NCI-H2171 treated with DMSO at 0.1 percent for 48 hours (cell line): ENCODE measurements around the gene ZBTB8A.

Source experiments
- DNase-seq: peaks from one replicate; lab custom pipeline; 2025; lab: John Stamatoyannopoulos, UW

The ZBTB8A gene

GRCh38 chr1:32538887-32539583, at the start of gene ZBTB8A:
TSS of gene ZBTB8A (plus strand) at chr1:32539427. CDS start at chr1:32592932, 53,505 bp downstream.
- DNase-seq = peak; percentile 83

- DNase-seq = no peak
Measured at GRCh38 chr1:32489774-32490454, 49.3 kb upstream of the ZBTB8A start.

GRCh38 chr1:32491386-32491785, 47.8 kb upstream of the ZBTB8A start:
- DNase-seq = no peak

GRCh38 chr1:32494196-32494595, 45.0 kb upstream of the ZBTB8A start:
- DNase-seq = no peak

GRCh38 chr1:32494711-32495337, 44.4 kb upstream of the ZBTB8A start:
- no peak for DNase-seq

GRCh38 chr1:32496127-32496526, 43.1 kb upstream of the ZBTB8A start:
- DNase-seq = no peak

- DNase-seq = no peak
Measured at GRCh38 chr1:32498751-32499150, 40.5 kb upstream of the ZBTB8A start.

- DNase-seq = peak; percentile 60
Measured at GRCh38 chr1:32500387-32501209, 38.6 kb upstream of the ZBTB8A start.

- no peak for DNase-seq
Measured at GRCh38 chr1:32501865-32502264, 37.4 kb upstream of the ZBTB8A start.

GRCh38 chr1:32503153-32503552, 36.1 kb upstream of the ZBTB8A start:
- DNase-seq = no peak

- DNase-seq = no peak
Measured at GRCh38 chr1:32507021-32507420, 32.2 kb upstream of the ZBTB8A start.

GRCh38 chr1:32508761-32509160, 30.5 kb upstream of the ZBTB8A start:
- no peak for DNase-seq

GRCh38 chr1:32509939-32510338, 29.3 kb upstream of the ZBTB8A start:
- no peak for DNase-seq

- DNase-seq = no peak
Measured at GRCh38 chr1:32516402-32516801, 22.8 kb upstream of the ZBTB8A start.

- DNase-seq = no peak
Measured at GRCh38 chr1:32518976-32519375, 20.3 kb upstream of the ZBTB8A start.

GRCh38 chr1:32521165-32521564, 18.1 kb upstream of the ZBTB8A start:
- no peak for DNase-seq

- DNase-seq = no peak
Measured at GRCh38 chr1:32525053-32525452, 14.2 kb upstream of the ZBTB8A start.

GRCh38 chr1:32525661-32526444, 13.4 kb upstream of the ZBTB8A start:
- DNase-seq = no peak

- DNase-seq = peak; percentile 70
Measured at GRCh38 chr1:32528550-32528949, 10.7 kb upstream of the ZBTB8A start.

GRCh38 chr1:32533792-32534327, 5.4 kb upstream of the ZBTB8A start:
- DNase-seq = no peak

GRCh38 chr1:32536117-32536516, 3.1 kb upstream of the ZBTB8A start:
- no peak for DNase-seq
